B cell (primary cell): ENCODE measurements around the gene ARHGEF33. TPM values are rescaled to one million over a fixed set of nuclear protein-coding genes. Genes with fewer than 3 reads are reported as not detected.
A peak's percentile ranks its signal among the peaks of the same experiment; 100 is the strongest.

Source experiments
- ATAC-seq: fragments of 200-7000 bp; cut with Tn5 transposase; one replicate; pipeline ENCODE4 v1.10.0; 2021; ENCODE audit warnings: low read depth, mild to moderate bottlenecking, moderate number of reproducible peaks, moderate library complexity
- CTCF ChIA-PET: fragments of 350-600 bp; sonication (Branson Sonifier 250); formaldehyde crosslinking; loops from one replicate; lab custom pipeline; 2021; ENCODE audit warnings: antibody characterized with exemption, inconsistent platforms; lab: Charles Lee
- POLR2A ChIA-PET: fragments of 350-600 bp; sonication (Branson Sonifier 250); formaldehyde crosslinking; loops from one replicate; lab custom pipeline; 2021; ENCODE audit warnings: antibody characterized with exemption; lab: Charles Lee
- DNase-seq: peaks from one replicate; pipeline ENCODE4 v3.0.0; 2013
- H2AFZ ChIP-seq: 2 replicates; pipeline ENCODE4 v1.6.1; 2012; ENCODE audit warnings: mild to moderate bottlenecking, low read depth, low read length; ENCODE audit not compliant: insufficient read depth, poor library complexity, severe bottlenecking
- H3K27ac ChIP-seq, 2 donors: 1 replicate in 1 of 2; 2 replicates in 1 of 2; pipeline ENCODE4 v1.5.1; 2012 to 2013; ENCODE audit warnings: low read length in 2 of 2, mild to moderate bottlenecking in 2 of 2, moderate library complexity in 1 of 2
- H3K27me3 ChIP-seq, 4 experiments: fragments of 200-600 bp in 1 of 4; sonication (generic) in 1 of 4; replicated peaks in 1 of 4; 1 replicate in 2 of 4; 2 replicates in 2 of 4; pipeline versions ENCODE4 v1.6.1 to v1.7.0; 2013 to 2016; ENCODE audit warnings: low read length in 3 of 4, mild to moderate bottlenecking in 2 of 4, mixed read lengths in 1 of 4, moderate library complexity in 1 of 4; ENCODE audit not compliant: insufficient read depth in 4 of 4, control insufficient read depth in 3 of 4; ENCODE audit errors: control extremely low read depth in 1 of 4
- H3K36me3 ChIP-seq, 2 experiments: replicated peaks in 1 of 2; 1 replicate in 1 of 2; 2 replicates in 1 of 2; pipeline versions ENCODE4 v1.6.1 to v1.7.1; 2013; ENCODE audit warnings: low read length in 1 of 2; ENCODE audit not compliant: insufficient read depth in 2 of 2, control insufficient read depth in 1 of 2; ENCODE audit errors: control extremely low read depth in 1 of 2, extremely low read depth in 1 of 2
- H3K4me1 ChIP-seq, 2 donors: fragments of 200-600 bp in 1 of 2; sonication (generic) in 1 of 2; 1 replicate in 1 of 2; 2 replicates in 1 of 2; pipeline versions ENCODE4 v1.5.1 to v1.6.1; 2013 to 2017; ENCODE audit warnings: low read length in 2 of 2; ENCODE audit not compliant: control insufficient read depth in 2 of 2, insufficient read depth in 2 of 2
- H3K4me2 ChIP-seq: replicated peaks from 2 replicates; pipeline ENCODE3; 2012; ENCODE audit warnings: mild to moderate bottlenecking, low read depth, low read length; ENCODE audit not compliant: poor library complexity, severe bottlenecking
- H3K4me3 ChIP-seq, 5 experiments: fragments of 200-600 bp in 1 of 5; sonication (generic) in 1 of 5; 1 replicate in 3 of 5; 2 replicates in 2 of 5; pipeline versions ENCODE4 v1.5.1 to v1.7.0; 2011 to 2016; ENCODE audit warnings: low read length in 4 of 5, mild to moderate bottlenecking in 4 of 5, low read depth in 2 of 5, control low read depth in 1 of 5, moderate library complexity in 1 of 5; ENCODE audit not compliant: insufficient read depth in 1 of 5; ENCODE audit errors: control extremely low read depth in 1 of 5, extremely low read depth in 1 of 5
- H3K79me2 ChIP-seq: fragments of 200-600 bp; sonication (generic); one replicate; pipeline ENCODE4 v1.6.0; 2016; ENCODE audit warnings: low read length; ENCODE audit not compliant: control insufficient read depth, insufficient read depth
- H3K9ac ChIP-seq: fragments of 200-600 bp; sonication (generic); 2 replicates; pipeline ENCODE4 v1.6.1; 2017; ENCODE audit warnings: mild to moderate bottlenecking, low read length, moderate library complexity
- H3K9me3 ChIP-seq, 3 donors: one replicate each; pipeline versions ENCODE4 v1.6.1 to v1.7.1; 2013; ENCODE audit warnings: low read length in 2 of 3; ENCODE audit not compliant: control insufficient read depth in 2 of 3, insufficient read depth in 1 of 3; ENCODE audit errors: control extremely low read depth in 1 of 3
- H4K20me1 ChIP-seq: 2 replicates; pipeline ENCODE4 v1.6.0; 2012; ENCODE audit warnings: mild to moderate bottlenecking, low read length; ENCODE audit not compliant: insufficient read depth, control insufficient read depth, poor library complexity, severe bottlenecking
- H3K27ac Mint-ChIP-seq: one replicate; pipeline ENCODE4 v1.8.0; 2021; ENCODE audit warnings: mixed read lengths
- H3K27me3 Mint-ChIP-seq: one replicate; pipeline ENCODE4 v1.8.0; 2021; ENCODE audit warnings: mixed read lengths
- H3K4me1 Mint-ChIP-seq: one replicate; pipeline ENCODE4 v1.8.0; 2021; ENCODE audit warnings: mixed read lengths
- H3K4me3 Mint-ChIP-seq: one replicate; pipeline ENCODE4 v1.8.0; 2021; ENCODE audit warnings: mixed read lengths
- H3K9me3 Mint-ChIP-seq: one replicate; pipeline ENCODE4 v1.8.0; 2022; ENCODE audit warnings: mixed read lengths; ENCODE audit not compliant: insufficient read depth
- EZH2 ChIP-seq: IDR thresholded peaks from 2 replicates; pipeline ENCODE4 v1.6.1; 2012; ENCODE audit warnings: borderline replicate concordance, low read depth, mild to moderate bottlenecking, moderate library complexity, low read length; ENCODE audit not compliant: insufficient read depth, poor library complexity, severe bottlenecking
- WGBS: methylation state at CpG from one replicate; pipeline ENCODE4 v1.1.5; 2013; ENCODE audit warnings: missing lambda C conversion rate; ENCODE audit not compliant: insufficient coverage; 5-methylcytosine and 5-hydroxymethylcytosine counted together
- intact Hi-C: fragments of 100-400 bp; cut with micrococcal nuclease; formaldehyde crosslinking; loops from one replicate; pipeline ENCODE4 v1.10.0; 2022
- polyA plus RNA-seq: library from polyadenylated mRNA; depleted of rRNA; stranded (reverse); fragments of >200 nt; gene quantifications from 2 replicates; pipeline ENCODE4 v1.2.3, GENCODE V29; 2012
- total RNA-seq, 2 donors: library from RNA; stranded (reverse); fragments of 120-200 nt in 1 of 2; gene quantifications; 1 replicate in 1 of 2; 2 replicates in 1 of 2; pipeline versions ENCODE4 v1.2.3 to v1.2.4, GENCODE V29; 2013 to 2022
- TF ChIP-seq, protein P1 (sequence below): fragments of 200-600 bp; IDR thresholded peaks from one replicate; pipeline ENCODE4 v1.8.0; 2022; ENCODE audit warnings: antibody characterized with exemption, mild to moderate bottlenecking

ARHGEF33 gene
- total and polyA plus RNA-seq, 2 donors (not counting 1 experiment from before 2014, with no cell fraction given): 0.04 to 0.20 TPM

DNA sequence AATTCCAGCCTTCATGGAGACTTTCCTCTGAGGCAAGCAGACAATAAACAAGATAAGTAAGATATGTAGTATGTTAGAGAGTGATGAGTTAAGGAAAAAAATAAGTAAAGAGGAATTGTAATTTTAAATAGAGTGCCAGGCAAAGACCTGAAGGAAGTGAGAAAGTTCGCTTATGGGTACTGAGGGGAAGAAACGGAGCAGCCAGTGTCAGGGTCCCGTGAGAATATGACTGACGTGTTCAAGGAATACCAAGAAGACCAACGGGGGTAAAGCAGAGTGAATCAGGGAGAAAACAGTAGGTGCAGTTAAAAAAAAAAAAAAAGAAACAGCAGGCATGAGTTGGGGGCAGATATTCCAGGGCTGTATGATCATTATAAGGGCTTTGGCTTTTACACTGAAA lies 45.1 kb downstream of the ARHGEF33 start:
- Mint-ChIP-seq H3K27me3 (peaks cover 13% of the 10 kb centered on the region), H3K9me3 (no peaks in the 10 kb centered on the region), H3K27ac (no peak overlapping the region), H3K4me3 (no peak overlapping the region), H3K4me1 (peaks cover 2% of the 10 kb centered on the region)
- no peaks in the 10 kb centered on the region for H3K79me2 ChIP-seq
- no peaks in the 10 kb centered on the region for H3K36me3 ChIP-seq
- H3K27ac ChIP-seq: no peak overlapping the region
- no peak overlapping the region for H3K4me3 ChIP-seq
- H3K9me3 ChIP-seq: no peaks in the 10 kb centered on the region
- WGBS: 57% methylated on average over 5 of the region's 5 CpGs
- no peak overlapping the region for H2AFZ ChIP-seq
- H3K4me2 ChIP-seq: no peak overlapping the region
- POLR2A ChIA-PET: no interaction called here
- H3K9ac ChIP-seq: no peak overlapping the region
- no peak for DNase-seq
- no peaks in the 10 kb centered on the region for H4K20me1 ChIP-seq
- CTCF ChIA-PET: interaction anchor here (3.0 kb wide), 1 partner anchor 12 kb away, joined by 19 read pairs; no protein-coding TSS in a partner anchor
- intact Hi-C loops: no loop called here
- no peaks in the 10 kb centered on the region for H3K27me3 ChIP-seq
- H3K4me1 ChIP-seq: no peaks in the 10 kb centered on the region
- no peak for TF ChIP-seq EZH2
- TF ChIP-seq, protein P1, sequence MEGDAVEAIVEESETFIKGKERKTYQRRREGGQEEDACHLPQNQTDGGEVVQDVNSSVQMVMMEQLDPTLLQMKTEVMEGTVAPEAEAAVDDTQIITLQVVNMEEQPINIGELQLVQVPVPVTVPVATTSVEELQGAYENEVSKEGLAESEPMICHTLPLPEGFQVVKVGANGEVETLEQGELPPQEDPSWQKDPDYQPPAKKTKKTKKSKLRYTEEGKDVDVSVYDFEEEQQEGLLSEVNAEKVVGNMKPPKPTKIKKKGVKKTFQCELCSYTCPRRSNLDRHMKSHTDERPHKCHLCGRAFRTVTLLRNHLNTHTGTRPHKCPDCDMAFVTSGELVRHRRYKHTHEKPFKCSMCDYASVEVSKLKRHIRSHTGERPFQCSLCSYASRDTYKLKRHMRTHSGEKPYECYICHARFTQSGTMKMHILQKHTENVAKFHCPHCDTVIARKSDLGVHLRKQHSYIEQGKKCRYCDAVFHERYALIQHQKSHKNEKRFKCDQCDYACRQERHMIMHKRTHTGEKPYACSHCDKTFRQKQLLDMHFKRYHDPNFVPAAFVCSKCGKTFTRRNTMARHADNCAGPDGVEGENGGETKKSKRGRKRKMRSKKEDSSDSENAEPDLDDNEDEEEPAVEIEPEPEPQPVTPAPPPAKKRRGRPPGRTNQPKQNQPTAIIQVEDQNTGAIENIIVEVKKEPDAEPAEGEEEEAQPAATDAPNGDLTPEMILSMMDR: no peak
- ATAC-seq: peak; percentile 36

DNA sequence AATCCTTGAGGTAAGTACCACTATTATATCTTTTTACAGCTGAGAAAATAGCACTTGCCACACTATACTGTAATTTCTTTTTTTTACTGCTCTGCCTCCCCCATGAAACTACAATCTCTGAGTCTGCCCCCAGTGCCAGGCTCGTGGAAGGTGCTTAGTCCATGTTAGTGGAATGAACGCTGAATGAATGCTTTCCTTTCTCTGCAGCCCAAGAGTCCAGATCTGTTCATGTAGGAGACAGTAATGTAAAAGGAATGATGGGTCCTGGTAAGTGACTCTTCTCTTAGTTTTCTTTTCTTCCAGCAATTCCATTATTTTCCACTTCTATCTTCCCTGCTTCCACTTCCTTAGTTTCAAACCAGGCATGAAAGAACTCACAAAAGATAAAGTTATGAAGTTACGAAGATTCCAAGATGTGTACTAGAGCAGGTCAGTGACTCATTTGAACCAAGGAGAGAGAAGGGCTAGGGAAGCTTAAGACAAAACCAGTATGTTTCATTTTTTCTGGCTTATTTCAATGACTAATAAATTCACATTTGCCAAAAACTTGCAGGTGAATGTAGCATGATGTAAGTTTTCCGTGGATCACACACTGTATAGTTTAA lies 46.0 kb downstream of the ARHGEF33 start:
- POLR2A ChIA-PET: no interaction called here
- H3K4me3 Mint-ChIP-seq: no peak overlapping the region

More for the DNA sequence above, 46.0 kb downstream of the ARHGEF33 start:
- ATAC-seq: no peak
- DNase-seq: no peak
- H3K4me3 ChIP-seq: no peak overlapping the region
- peaks cover 13% of the 10 kb centered on the region for H3K27me3 Mint-ChIP-seq
- no peaks in the 10 kb centered on the region for H3K79me2 ChIP-seq
- H4K20me1 ChIP-seq: no peaks in the 10 kb centered on the region
- H3K27me3 ChIP-seq: no peaks in the 10 kb centered on the region
- no peak for TF ChIP-seq EZH2
- TF ChIP-seq, protein P1: no peak
- H3K36me3 ChIP-seq: no peaks in the 10 kb centered on the region
- no peak overlapping the region for H3K27ac Mint-ChIP-seq
- H3K4me2 ChIP-seq: no peak overlapping the region
- H3K9me3 Mint-ChIP-seq: no peaks in the 10 kb centered on the region
- intact Hi-C loops: no loop called here
- WGBS: no CpG with 5 or more reads among the region's 4 CpGs
- H3K9me3 ChIP-seq: no peaks in the 10 kb centered on the region
- no peak overlapping the region for H3K9ac ChIP-seq
- H3K27ac ChIP-seq: no peak overlapping the region
- CTCF ChIA-PET: interaction anchor here (3.0 kb wide), 1 partner anchor 11 kb away, joined by 19 read pairs; no protein-coding TSS in a partner anchor
- H2AFZ ChIP-seq: no peak overlapping the region
- H3K4me1 Mint-ChIP-seq: peaks cover 2% of the 10 kb centered on the region
- H3K4me1 ChIP-seq: no peaks in the 10 kb centered on the region
